GM21390 (cell line): ENCODE data around the gene TESK1.
"Not testable (repeated sequence)": the region's sequence is repeated elsewhere in the genome, so short reads cannot be mapped to it uniquely, and the experiment has no call there.

ENCODE experiments used
- ATAC-seq: cut with Tn5 transposase; IDR thresholded peaks from one replicate; pipeline ENCODE4 v1.9.1; 2021; ENCODE audit not compliant: unreplicated experiment

TESK1 gene

DNA sequence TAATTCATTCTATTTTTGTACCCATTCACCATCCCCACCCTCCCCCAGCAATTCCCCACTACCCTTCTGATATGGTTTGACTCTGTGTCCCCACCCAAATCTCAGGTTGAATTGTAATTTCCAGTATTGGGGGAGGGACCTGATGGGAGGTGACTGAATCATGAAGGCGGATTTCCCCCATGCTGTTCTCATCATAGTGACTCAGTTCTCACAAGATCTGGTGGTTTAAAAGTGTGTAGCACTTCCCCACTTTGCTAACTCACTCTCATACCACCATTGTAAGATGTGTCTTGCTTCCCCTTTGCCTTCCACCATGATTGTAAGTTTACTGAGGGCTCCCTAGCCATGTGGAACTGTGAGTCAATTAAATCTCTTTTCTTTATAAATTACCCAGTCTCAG is 25.9 kb upstream of the TESK1 start:
- ATAC-seq: no peak

DNA sequence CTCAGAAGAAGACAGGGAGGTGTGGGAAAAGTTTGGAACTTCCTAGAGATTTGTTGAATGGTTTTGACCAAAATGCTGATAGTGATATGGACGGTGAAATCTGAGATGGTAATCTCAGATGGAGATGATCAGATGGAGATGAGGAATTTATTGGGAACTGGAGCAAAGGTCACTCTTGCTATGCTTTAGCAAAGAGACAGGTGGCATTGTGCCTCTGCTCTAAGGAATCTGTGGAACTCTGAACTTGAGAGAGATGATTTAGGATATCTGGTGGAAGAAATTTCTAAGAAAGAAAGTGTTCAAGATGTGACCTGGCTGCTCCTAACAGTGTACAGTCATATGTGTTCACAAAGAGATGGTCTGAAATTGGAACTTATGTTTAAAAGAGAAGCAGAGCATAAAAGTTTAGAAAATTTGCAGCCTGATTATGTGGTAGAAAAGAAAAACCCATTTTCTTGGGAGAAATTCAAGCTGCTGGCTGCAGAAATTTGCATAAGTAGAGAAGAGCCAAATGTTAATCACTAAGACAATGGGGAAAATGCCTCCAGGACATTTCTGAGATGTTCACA is 25.3 kb upstream of the TESK1 start:
- not testable (repeated sequence) for ATAC-seq

DNA sequence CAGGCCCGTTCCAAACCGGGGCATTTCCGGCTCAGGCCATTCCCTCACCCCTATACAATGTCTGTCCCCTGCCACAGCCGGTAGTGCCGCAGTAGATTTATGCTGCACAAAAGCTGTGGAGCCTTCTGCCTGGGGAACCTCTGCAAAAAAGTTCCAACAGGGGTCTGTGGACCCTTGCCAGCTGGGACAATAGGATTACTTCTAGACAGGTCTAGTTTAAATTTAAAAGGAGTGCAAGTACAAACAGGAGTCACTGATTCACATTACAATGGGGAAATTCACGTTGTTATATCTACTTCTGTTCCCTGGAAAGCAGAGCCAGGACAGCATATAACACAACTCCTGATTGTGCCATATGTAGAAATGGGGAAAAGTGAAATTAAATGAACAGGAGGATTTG is 21.5 kb upstream of the TESK1 start:
- not testable (repeated sequence) for ATAC-seq

DNA sequence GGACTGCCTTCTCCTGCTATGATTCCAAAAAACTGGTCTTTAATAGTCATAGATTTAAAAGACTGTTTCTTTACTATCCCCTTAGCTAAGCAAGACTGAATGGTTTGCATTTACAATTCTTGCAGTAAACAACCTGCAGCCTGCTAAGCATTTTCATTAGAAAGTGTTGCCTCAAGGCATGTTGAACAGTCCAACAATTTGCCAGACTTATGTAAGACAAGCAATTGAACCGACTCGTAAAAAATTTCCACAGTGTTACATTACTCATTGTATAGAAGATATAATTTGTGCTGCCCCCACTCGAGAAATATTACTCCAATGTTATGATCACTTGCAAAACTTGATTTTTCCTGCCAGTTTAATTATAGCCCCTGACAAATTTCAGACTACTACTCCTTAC is 20.4 kb upstream of the TESK1 start:
- not testable (repeated sequence) for ATAC-seq

DNA sequence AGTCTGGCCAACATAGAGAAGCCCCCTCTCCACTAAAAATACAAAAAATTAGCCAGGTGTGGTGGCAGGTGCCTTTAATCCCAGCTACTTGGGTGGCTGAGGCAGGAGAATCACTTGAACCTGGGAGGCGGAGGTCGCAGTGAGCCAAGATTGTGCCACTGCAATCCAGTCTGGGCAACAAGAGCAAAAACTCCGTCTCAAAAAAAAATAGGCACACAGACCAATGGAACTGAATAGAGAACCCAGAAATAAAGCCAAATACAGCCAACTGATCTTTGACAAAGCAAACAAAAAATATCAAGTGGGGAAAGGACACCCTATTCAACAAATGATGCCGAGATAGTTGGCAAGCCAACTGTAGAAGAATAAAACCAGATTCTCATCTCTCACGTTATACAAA is 16.6 kb upstream of the TESK1 start:
- ATAC-seq: not testable (repeated sequence)

DNA sequence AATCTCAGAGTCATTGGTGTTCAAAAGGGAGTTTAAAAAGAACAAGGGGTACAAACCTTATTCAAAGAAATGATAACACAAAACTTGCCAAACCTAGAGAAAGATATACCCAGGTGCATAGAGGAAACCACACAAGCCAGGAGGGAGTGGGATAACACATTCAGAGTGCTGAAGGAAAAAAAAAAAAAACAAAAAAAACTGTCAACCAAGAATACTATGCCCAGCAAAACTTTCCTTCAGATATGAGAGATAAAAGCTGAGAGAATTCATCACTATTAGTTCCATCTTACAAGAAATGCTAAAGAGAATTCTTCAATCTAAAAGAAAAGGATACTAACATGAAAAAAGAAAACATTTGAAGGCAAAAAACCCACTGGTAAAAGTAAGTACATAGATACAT is 11.5 kb upstream of the TESK1 start:
- no peak for ATAC-seq

DNA sequence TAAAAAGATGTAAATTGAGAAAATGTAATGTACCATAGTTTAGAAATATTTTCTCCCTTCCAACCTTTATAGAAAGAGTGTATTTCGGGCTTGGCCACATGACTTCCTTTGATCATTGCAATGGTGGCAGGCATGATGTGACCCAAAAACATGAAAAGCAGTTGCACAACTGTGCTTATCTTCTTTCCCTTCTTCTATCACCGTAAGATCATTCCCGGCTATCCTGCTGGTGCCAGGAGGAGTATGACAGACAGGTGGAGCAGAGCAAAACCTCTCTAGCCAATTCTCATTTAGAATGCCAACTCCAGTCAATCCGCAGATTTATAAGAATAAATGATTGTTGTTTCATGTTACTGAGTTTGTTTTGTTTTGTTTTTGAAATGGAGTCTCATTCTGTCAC is 10.6 kb upstream of the TESK1 start:
- no peak for ATAC-seq

DNA sequence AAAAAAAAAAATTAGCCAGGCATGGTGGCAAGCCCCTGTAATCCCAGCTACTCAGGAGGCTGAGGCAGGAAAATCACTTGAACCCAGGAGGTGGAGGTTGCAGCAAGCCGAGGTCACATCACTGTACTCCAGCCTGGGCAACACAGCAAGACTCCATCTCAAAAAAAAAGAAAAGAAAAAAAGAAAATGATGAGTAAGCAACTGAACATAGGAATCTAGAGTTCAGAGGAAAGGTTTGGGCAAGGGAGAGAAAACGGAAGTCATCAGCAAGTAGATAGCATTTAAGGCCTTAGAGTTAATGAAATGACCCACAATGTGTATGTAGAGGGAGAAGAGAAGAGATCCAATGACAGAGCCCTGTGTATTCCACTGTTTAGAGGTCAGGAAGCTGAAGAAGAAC is 8.2 kb upstream of the TESK1 start:
- ATAC-seq: not testable (repeated sequence)

DNA sequence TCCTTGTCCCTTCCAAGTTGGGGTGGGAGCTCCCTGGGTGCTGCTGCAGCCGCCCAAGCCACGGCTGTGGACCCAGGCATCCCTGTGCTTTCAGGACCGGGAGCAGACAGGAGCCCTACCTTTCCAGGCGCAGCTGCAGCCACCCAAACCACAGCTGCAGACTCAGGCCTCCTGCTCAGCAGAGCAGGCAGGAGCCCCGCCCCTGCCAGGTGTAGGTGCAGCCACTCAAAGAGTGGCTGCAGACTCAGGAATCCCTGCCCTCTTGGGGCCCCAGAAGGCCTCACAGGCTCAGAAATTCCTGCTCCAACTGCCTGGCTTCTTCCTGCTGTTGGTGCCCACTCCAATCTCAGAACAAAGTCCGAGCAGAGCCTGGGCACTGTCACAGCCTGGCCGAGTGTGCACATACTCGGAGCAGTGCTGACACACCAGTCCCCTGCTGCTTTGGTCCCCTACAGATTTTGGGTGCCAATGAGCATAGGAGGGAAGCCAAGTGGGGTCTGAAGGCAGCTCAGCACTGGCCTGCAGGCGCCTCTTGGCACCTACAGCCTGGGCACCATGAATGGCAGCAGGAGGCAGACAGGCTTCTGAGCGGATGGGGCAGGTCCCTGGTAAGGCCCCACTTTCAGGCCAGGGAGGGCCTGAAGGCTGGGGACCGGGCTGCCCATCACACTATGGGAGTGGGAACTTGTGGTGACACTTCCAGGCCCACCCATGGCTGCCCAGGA is 6.0 kb upstream of the TESK1 start:
- no peak for ATAC-seq

DNA sequence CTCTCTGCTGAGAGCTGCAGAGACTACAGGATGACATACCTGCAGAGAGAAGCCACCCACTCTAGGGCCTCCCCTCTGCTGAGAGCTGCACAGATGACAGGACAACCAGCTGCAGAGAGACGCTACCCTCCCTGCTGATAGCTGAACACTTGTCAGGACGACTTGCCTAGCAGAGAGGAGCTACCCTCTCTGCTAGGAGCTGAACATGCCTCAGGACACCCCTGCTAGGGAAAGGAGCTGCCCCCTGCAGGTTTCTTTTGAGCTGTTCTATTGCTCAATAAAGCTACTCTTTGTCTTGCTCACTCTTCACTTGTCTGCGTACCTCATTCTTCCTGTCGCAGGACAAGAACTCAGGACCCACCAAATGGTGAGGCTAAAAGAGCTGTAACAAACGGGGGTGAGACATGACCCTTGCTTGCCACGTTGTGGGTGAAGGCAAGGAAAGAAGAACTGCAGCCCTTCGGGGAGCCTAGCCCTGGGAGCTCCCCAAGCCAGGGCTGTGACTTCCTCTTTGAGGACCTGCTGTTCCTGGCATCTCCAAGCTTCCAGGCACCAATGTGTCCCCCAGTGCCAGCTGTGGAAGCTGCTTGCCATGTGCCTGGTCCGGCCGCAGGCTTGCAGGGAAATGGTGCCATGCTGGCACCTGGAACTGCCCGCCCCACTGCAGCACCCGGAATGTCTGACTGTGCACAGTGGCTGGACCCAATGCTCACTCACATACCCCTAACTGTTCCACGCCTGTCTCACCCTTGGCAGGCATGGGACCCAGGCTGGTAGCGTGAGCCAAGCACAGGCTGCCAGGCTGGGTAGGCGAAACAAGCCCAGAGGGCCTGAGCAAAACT is 5.1 kb upstream of the TESK1 start:
- no peak for ATAC-seq

DNA sequence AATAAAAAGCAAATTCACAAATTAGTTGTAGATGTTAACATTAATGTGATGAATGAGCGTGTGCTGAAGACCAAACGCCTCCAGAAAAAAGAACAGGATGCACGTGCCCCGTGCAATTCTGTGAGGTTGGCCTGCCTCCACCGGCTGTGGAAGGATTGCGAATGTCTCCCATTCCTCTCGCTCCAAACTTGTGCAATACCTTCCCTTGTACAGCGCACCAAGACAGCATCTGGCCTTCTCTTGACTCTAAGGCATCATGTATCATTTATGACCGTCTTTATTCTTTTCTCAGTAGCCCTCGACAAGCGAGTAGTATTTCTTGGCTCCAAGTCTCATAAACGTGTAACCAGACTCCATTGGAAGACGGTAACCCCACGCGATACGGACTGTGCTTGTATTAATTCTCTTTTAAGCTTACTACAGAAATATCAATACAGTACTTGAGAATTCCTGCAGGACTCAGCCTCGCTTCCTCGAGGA is 1.5 kb upstream of the TESK1 start:
- no peak for ATAC-seq

DNA sequence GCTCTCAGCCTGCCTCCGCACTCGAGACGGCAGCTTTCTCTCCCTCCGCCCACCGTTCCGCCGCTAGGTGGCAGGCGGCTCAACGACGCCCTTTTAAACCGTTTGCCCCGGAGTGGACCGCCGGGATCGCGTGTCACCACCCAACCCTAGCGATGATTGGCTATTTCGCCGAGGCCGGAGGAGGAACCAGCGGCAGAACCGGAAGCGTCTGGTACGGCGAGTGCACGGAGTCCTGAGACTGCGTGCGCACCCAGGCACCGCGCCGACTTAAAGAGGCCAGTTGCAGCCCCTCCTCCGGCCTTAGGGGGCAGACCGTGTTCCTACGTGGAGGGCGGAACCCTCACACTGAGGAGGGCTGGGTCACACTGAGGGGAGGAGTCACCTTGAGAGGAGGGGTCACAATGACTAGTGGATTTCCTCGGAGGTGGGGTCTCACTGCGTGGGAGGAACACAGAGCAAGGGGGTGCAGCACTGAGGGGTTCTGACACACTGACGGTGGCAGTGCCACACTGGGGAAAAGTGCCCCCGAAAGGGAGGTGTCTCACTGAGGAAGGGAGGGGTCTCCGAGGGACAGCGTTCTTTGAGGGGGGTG is 980 bp upstream of the TESK1 start:
- peak; percentile 79 for ATAC-seq

DNA sequence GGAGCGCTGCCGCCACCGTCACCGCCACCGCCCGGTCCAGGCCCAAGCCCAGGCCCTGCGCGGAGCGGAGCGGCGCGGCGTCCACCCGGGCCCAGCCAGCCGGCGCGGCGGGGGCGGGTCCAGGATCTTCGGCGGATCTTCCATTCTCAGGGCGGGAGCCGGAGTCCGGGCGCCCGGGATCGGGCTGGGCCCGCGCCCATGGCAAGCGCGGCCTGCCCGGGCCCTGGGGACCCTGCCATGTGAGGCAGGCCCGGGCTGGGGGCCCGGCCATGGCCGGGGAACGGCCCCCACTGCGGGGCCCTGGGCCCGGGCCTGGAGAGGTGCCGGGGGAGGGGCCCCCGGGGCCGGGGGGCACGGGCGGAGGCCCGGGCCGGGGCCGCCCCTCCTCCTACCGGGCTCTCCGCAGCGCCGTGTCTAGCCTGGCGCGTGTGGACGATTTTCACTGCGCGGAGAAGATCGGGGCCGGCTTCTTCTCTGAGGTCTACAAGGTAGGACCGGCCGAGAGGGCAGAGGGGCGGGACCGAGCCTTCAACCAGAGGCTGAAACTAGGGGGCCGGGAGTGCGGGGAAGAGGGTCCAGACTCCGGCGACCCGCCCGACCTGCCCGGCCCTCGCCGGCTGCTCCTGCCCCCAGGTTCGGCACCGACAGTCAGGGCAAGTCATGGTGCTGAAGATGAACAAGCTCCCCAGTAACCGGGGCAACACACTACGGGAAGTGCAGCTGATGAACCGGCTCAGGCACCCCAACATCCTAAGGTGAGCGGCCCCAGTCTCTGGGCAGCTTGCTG is 482 bp downstream of the TESK1 start:
- ATAC-seq: peak; percentile 15

DNA sequence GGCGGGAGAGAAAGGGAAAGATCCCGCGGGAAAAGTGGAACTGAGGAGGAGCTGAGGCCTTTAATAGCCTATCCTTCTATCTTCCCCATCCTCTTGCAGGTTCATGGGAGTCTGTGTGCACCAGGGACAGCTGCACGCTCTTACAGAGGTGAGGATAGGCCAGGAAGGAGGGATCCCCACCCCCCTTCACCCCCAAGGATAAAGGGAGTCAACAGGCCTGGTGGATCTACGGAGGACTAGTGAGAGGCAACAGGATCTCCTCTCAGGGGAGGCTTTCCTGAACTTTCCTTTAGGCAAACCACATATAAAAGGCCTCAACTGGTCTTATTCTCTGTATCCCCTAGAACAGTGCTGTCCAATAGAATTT is 1.1 kb downstream of the TESK1 start:
- ATAC-seq: no peak

DNA sequence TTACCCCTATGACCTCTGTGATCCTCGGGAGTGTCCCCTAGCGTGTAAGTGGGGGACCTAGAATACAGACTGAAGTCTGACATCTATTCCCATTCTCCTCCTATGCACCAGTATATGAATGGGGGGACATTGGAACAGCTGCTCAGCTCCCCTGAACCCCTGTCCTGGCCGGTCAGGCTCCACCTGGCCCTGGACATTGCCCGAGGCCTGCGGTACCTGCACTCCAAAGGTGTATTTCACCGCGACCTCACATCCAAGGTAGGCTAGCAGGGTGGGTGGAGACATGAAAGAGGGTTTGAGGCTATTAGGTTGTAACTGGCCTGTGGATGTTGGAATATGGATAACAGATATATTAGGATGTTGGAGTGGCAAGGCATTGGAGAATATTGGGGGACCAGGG is 1.7 kb downstream of the TESK1 start:
- ATAC-seq: no peak

DNA sequence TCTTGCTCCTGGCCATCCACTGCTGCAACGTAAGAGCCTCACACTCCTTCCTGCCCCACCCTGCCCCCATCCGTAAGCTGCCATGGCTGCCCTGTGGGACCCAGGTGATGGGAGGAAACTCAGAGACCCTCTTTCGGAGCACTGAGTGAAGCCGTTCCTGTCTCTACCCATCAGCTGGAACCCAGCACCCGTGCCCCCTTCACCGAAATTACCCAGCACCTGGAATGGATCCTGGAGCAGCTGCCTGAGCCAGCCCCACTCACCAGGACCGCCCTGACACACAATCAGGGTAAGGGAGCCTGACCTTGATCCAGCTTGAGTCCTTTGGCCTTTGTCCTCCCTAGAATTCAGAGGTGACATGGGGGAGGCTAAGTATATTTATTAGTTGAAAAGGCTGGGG is 3.2 kb downstream of the TESK1 start:
- ATAC-seq: no peak

DNA sequence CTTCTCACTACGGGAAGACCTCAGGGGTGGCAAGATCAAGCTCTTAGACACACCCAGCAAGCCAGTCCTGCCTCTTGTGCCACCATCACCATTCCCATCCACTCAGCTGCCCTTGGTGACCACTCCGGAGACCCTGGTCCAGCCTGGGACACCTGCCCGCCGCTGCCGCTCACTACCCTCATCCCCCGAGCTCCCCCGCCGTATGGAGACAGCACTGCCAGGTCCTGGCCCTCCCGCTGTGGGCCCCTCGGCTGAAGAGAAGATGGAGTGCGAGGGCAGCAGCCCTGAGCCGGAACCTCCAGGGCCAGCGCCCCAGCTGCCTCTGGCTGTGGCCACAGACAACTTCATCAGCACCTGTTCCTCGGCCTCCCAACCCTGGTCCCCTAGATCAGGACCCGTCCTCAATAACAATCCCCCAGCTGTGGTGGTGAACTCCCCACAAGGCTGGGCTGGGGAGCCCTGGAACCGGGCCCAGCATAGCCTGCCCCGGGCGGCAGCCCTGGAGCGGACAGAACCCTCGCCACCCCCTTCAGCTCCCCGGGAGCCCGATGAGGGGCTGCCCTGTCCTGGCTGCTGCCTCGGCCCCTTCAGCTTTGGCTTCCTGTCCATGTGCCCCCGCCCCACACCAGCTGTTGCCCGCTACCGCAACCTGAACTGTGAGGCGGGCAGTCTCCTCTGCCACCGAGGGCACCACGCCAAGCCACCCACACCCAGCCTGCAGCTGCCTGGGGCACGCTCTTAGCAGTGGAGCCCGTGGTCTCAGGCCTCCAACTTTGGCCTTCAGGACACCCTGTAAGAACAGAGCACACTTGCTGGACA is 4.1 kb downstream of the TESK1 start:
- ATAC-seq: no peak

DNA sequence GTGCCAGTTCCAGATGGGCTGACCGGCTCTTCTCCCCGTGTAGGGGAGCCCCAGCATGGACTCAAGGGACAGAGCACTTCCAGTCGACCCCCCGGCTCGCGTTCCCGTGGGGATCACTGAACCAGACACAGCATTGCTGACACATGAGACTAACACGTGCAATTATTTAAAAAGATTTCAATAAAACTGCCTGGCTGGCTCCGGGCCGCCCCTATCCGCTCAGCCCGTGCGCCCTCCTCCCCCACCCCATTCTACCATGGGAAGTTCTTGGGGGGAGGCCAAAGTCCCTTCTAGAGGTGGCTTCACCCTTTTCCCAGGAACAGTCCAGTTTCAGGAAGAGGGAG is 4.7 kb downstream of the TESK1 start:
- no peak for ATAC-seq

DNA sequence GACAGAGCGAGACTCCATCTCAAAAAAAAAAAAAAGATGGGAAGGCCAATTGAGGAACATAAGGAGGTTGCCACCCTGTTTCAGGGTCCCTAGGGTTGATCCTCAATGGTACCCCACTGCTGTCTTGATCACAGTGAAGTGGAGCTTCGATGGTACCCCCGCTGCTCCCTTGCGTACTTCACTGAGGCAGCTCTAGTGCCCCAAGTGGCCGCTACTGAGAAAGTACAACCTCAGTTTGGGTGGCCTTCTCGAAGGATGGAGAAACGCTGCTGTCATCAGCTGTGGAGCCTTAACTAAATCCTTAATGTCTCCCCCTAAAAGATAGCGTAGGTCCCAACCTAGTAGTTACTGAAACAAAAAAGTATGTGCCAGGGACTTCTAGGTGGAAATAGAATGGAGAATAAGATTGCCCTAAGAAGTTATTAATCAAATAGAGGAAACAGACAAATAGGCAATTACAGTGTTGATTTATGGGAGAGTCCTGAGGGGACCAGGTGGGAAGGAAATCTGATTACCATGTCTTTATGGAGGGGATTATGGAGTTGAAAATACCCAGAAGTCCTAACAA is 6.3 kb downstream of the TESK1 start:
- ATAC-seq: no peak

DNA sequence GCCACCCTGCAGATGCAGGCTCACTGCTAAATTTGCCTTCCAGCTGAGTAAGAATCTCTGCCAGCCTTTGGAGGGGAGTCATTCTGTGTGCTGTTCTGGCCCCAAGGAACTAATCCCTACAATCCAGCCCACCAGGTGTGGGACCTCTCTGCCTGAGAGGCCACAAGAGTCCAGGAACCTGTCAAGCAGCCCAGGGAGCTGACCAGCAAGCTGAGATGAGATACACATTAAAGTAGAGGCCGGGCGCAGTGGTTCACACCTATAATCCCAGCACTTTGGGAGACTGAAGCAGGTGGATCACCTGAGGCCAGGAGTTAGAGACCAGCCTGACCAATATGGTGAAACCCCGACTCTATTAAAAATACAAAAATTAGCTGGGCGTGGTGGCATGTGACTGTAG is 7.0 kb downstream of the TESK1 start:
- not testable (repeated sequence) for ATAC-seq
